HG02973 (cell line): ENCODE measurements around the gene YEATS2.
"Not testable (repeated sequence)": the region's sequence is repeated elsewhere in the genome, so short reads cannot be mapped to it uniquely, and the experiment has no call there.

Experiments used
- ATAC-seq: cut with Tn5 transposase; IDR thresholded peaks from one replicate; pipeline ENCODE4 v1.9.1; 2021; ENCODE audit warnings: moderate library complexity; ENCODE audit not compliant: unreplicated experiment

YEATS2 gene

GRCh38 chr3:183697610-183698317 lies at the start of gene YEATS2:
Gene YEATS2 (plus strand): TSS chr3:183697797. CDS start chr3:183715163, 17,366 bp downstream.
- ATAC-seq = peak; percentile 83

DNA sequence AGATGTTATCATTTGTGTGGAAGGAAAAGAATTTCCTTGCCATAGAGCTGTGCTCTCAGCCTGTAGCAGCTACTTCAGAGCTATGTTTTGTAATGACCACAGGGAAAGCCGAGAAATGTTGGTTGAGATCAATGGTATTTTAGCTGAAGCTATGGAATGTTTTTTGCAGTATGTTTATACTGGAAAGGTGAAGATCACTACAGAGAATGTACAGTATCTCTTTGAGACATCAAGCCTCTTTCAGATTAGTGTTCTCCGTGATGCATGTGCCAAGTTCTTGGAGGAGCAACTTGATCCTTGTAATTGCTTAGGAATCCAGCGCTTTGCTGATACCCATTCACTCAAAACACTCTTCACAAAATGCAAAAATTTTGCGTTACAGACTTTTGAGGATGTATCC lies 47.0 kb upstream of the YEATS2 start:
- no peak for ATAC-seq

- ATAC-seq = no peak
These were observed 44.2 kb upstream of the YEATS2 start for GRCh38 chr3:183653209-183654064.

DNA sequence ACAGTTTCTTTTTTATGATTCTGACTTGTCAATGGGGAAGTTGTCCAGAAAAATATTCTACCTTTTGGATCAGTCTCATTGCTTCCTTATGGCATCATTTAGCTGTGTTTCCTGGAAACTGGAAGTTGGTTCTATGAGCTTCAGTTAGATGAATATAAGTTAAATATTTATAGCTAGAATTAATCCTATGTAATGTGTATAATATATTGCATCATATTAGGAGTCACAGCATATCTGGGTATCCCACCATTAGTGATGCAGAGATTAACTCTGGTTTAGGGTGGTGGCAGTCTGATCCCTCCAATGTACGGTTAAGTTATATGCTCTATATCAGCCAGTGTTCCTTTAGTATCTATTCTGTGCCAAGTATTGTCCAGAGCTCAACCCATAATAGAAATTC lies 42.9 kb upstream of the YEATS2 start:
- ATAC-seq = no peak

- no peak for ATAC-seq
These were observed 35.5 kb upstream of the YEATS2 start for GRCh38 chr3:183662099-183662498.

- ATAC-seq = no peak
These were observed 32.6 kb upstream of the YEATS2 start for GRCh38 chr3:183664913-183665381.

DNA sequence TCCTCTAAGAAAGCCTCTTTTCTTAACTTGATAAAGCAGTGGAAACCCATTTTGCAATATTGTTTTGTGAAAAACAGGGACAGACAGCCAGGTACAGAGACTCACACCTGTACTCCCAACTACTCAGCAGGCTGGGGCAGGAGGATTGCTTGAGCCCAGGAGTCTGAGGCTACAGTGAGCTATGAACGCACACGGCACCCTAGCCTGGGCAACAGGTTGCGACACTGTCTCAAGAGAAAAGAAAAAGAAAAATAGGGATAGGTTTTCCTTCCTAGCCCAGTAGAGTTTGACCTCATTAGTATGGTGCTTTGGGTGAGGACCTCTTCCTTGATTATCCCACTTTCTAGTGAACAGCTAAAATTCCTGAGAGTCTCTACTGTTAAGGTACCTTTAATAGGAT lies 17.5 kb upstream of the YEATS2 start:
- no peak for ATAC-seq

DNA sequence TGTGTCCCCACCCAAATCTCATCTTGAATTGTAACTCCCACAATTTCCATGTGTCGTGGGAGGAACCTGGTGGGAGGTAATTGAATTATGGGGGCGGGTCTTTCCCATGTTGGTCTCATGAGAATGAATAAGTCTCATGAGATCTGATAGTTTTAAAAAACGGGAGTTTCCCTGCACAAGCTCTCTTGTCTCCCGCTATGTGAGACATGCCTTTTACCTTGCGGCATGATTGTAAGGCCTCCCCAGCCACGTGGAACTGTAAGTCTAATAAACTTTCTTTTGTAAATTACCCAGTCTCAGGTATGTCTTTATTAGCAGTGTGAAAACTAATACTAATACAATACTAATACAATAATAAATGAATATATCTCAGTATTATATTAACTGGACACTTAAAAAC lies 9.9 kb upstream of the YEATS2 start:
- no peak for ATAC-seq

- no peak for ATAC-seq
These were observed 8.7 kb upstream of the YEATS2 start for GRCh38 chr3:183688874-183689273.

DNA sequence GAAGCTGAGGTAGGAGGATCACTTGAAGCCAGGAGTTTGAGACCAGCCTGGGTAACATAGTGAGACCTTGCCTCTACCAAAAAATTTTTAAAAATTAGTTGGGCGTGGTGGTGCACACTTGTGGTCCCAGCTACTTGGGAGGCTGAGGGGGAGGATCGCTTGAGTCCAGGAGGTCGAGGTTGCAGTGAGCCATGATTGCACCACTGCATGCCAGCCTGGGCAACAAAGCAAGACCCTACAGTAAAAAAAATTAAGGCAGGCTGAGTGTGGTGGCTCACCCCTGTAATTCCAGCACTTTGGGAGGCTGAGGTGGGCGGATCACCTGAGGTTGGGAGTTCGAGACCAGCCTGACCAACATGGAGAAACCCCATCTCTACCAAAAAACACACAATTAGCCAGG lies 8.0 kb upstream of the YEATS2 start:
- not testable (repeated sequence) for ATAC-seq

DNA sequence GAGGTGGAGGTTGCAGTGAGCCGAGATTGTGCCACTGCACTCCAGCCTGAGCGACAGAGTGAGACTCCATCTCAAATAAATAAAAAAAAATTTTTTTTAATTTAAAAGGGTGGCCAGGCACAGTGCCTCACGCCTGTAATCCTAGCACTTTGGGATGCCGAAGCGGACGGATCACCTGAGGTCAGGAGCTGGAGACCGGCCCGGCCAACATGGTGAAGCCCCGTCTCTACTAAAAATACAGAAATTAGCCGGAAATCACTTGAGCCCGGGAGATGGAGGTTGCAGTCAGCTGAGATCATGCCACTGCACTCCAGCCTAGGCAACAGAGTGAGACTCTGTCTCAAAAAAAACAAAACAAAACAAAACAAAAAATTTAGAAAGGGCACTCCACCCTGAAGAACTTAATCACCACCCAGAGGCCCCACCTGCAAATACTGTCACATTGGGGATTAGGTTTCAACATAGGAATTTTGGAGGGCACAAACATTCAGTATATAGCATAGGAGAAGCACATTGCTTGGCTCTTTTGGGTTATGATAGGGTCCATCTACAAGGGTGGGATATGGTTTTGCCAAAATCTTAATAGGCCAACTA lies 7.1 kb upstream of the YEATS2 start:
- no peak for ATAC-seq

DNA sequence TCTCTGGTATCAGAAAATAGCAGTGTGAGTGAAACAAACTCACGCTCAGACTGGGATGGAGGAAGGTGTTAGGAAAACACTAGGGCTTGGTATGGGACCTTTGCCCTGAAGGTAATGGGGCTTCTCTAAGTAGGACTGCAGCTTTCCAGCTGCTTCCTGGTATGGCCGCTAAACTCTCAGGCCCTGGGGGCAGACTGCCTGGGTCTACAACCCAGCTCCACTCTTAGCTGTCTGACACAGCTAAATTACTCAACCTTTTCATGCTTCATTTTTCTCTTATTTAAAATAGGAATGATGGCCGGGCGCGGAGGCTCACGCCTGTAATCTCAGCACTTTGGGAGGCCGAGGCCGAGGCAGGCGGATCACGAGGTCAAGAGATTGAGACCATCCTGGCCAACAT lies 5.2 kb upstream of the YEATS2 start:
- no peak for ATAC-seq

DNA sequence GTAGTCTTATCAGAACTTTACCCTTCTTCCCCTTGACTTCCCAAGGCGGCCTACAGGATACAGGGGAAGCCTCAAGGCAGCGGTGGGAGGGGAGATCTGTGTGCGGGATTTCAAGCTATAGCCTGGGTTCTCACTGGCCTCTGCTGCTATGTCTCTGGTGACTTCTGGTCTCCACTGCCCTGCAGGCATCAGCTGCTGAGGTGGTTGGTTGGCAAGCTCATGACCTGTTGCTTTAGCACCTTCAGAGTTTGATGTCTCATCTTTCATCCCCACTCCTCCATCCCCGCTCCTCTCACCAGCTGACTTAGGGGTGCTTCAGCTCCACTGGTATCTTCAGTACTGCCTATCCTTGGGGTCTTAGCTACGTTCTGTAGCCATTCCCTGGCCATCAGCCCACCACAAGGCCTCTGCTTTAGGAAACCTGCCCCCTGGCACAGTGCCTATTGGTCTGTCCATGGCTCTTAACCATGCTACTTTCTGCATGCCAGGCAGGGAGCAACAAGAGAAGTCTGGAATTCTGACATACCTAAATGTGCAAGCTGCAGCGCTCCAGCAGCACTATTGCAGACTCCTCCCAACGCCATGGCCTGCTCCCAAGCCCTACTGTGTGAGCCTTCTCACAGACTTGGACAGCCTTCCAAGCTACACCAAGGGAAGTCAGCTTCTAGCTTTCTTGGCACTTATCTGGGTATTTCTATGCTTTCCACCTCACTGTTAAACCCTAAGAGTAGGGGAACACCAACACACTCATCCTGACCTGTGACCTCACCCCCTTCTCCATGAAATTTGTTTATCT lies 1.8 kb upstream of the YEATS2 start:
- ATAC-seq = no peak

DNA sequence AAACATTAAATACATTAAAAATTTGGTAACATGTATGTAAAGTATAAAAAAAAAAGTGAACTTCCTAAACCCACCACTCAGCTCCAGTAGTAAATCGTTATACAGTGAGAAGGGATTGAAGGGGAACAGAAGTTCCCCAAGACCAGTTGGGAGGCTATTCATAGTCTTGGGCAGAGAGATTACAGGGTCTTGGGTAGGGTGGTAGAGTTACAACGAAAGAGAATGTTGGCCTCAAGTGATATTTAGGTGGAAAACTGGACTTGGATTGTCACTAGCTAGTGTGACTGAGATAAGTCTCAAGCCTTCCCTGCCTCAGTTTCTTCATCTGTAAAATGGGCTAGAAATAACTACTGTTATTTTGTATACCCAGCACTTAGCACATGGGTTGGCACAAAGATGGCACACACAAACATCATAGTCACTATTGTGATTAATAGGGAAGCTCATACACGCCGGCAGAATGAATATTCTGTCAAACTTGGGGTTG lies 431 bp upstream of the YEATS2 start:
- ATAC-seq = no peak

DNA sequence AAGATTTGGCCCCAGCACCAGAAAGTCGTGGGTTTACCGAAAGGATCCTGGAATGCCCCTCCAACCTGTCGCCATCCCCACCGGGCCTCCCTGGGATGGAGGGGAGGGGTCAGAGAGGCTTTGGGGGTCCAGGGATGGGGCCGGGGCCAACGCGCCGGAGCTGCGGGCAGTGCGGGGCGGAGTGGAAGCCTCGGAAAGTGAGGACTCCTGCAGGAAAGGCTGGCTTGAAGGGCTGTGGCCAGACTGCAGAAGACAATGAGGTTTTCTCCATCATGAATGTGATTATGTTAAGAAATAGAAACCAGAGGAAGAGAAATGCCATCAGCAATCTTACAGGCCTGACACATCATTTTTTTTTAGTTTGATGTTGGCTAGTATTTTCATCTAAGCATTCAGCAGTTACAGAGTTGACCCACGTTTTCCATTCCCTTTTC lies 738 bp downstream of the YEATS2 start:
- ATAC-seq = peak; percentile 15

DNA sequence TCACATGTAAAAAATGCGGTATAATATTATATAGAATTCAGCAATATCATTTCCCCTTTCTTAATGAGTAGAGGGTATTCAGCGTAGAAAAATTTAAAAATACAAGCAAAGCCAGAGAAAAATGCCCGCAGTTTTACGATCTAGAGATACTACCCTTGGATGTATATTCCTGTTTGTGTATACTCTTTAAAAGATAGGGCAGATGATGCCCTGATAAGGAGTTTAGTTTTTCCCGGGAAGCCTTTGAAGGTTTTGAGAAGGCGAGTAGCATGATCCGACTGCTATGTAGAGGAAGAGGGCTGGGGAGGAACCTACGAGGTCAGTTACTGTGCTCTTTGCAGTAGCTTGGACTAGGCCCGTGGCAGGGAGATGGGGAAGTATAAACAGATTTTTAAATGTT lies 1.2 kb downstream of the YEATS2 start:
- no peak for ATAC-seq

- ATAC-seq = no peak
These were observed 1.8 kb downstream of the YEATS2 start for GRCh38 chr3:183699238-183699947.

GRCh38 chr3:183701744-183702143 lies 4.1 kb downstream of the YEATS2 start:
- no peak for ATAC-seq

DNA sequence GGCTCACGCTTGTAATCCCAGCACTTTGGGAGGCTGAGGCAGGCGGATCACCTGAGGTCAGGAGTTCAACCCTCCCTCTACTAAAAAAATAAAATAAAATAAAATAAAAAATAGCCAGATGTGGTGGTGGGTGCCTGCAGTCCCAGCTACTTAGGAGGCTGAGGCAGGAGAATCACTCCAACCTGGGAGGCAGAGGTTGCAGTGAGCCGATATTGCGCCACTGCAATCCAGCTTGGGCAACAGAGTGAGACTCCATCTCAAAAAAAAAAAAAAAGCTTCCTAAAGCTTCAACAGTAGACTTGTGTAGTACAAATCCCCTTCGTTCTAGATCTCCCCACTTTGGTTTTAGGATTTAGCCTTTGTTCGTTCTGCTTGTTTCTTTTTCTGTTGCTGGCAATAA lies 6.3 kb downstream of the YEATS2 start:
- ATAC-seq = not testable (repeated sequence)

- no peak for ATAC-seq
These were observed 12.6 kb downstream of the YEATS2 start for GRCh38 chr3:183710231-183710630.
